ENCODE data around the gene TEK.
"Not testable (repeated sequence)": the region's sequence is repeated elsewhere in the genome, so short reads cannot be mapped to it uniquely, and the experiment has no call there.

TEK gene

DNA sequence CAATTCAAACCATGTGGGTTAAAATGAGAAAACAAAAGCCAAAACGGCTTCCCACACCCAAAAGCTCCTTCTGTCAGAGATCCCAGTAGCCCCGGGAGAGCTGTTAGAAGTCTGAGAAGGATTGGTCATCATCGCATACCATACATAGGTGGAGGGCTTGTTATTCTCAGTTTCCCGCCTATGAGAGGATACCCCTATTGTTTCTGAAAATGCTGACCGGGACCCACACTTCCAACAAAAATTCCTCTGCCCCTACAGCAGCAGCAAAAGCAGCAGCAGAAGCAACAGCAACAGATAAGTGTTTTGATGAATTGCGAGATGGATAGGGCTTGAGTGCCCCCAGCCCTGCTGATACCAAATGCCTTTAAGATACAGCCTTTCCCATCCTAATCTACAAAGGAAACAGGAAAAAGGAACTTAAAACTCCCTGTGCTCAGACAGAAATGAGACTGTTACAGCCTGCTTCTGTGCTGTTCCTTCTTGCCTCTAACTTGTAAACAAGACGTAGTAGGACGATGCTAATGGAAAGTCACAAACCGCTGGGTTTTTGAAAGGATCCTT is at the start of gene TEK:
TEK (plus strand) TSS at position 245 of the 561 bp plus-strand sequence. CDS start 366 bp downstream, outside the sequence.
- DNase-seq, result no peak

DNA sequence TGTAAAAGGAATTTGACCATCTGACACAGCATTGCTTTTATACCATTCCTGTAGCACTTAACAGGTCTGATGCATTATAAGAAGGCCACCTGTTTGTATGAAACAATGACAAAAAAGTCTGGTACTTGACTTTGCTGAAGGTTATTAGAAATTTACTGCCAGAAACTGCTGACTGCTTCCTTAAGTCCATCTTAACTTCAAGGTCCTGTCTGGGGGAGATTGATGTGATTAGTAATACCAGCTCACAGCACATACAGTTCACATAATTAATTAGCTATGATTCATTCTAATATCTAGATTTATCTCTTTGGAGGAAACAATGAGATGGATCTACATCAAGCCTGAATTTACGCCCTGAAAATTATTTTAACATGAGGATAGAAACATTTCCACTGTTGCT is 49.6 kb upstream of the TEK start:
- no peak for DNase-seq

DNA sequence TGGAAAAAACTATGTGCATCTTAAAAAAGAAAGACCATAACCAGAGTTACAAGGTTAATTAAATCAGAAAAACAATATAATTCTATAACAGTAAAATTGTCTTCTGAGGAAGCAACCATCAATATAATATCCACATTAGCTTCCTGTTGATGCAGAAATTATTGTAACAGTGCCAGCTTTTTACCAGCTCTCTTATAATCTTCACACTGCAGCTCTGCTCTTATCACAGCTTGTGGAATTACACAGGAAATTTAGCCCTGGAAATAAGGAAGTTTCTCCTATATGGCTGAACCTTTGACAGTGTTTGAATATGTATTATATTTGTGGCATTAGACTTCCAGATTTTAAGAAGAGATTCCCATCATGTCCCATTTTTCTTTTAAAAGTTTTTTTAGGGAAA is 49.1 kb upstream of the TEK start:
- DNase-seq, result no peak

- DNase-seq, result no peak
Measured at GRCh38 chr9:27065288-27065687, 43.7 kb upstream of the TEK start.

- no peak for DNase-seq
Measured at GRCh38 chr9:27073841-27074728, 34.9 kb upstream of the TEK start.

DNA sequence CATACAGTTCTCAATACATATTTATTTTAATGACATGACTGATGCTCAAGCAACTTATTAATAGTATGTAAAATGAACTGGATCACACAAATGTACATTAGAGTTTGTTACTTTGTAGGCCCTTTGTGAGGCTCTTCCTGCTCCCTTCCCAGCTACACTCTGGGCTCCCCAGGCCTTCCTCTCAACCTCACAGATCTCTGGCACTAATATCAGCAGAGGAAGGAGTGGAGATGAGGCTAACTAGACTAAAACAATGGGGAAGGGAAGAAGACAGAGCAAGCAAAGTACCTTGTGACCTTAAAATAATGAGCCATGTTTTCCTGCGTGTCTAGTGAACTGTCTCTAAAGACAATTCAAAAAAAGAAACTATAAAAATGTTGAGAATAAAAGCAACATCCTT is 30.3 kb upstream of the TEK start:
- DNase-seq, result no peak

- no peak for DNase-seq
Measured at GRCh38 chr9:27085456-27085855, 23.6 kb upstream of the TEK start.

- no peak for DNase-seq
Measured at GRCh38 chr9:27086818-27087680, 22.0 kb upstream of the TEK start.

DNA sequence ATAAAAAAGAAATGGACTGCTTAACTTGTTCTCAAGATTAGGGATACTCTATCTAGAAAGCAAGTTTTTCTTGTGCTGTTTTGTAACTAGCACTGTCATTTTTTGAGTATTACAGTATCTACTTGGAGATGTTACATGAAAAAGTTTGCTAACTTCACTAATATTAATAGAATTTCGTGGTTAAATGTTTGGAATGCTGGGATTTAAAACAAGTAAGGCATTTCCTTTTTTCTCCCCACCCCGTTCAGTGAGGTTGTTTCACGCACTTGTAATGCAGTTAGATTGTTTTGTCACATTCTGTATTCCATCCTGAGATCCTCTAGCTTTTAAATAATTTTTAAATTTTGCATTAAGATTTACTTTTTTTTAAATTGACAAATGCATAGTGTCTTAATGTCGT is 20.0 kb upstream of the TEK start:
- DNase-seq, result no peak

DNA sequence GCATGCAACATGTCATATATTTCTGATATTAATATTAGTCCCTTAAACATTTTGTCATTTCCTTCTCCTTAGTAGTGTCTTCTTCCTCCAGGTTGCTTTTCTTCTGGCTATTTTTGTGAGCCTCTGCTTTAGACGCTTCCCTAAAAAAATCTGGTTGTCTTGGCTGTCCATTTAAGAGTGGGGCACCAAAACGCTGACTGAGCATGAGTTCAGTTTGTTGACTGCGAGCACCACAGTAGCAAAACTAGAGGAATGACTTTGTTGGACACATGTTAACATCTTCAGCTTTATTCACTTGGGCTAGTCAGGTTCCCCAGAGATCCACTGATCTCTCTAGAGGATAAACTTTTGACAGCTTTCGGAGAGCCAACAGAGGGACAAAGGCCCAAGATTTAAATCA is 19.3 kb upstream of the TEK start:
- DNase-seq, result no peak

GRCh38 chr9:27090231-27090630 is 18.8 kb upstream of the TEK start:
- no peak for DNase-seq

DNA sequence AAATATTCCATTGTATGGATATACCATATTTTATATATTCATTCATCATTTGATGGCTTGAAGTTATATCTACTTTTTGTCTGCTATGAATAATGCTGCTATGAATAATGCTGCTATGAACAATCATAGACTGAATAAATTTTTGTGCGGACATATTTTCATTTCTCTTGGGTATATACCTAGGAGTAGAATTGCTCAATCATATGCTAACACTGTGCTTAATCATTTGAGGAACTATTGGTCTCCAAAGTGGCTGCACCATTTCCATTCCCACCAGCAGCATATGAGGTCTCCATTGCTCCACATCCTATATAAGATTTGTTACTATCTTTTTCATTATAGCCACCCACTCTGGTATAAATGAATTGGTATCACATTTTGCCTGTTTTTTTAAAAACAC is 18.3 kb upstream of the TEK start:
- DNase-seq, result no peak

DNA sequence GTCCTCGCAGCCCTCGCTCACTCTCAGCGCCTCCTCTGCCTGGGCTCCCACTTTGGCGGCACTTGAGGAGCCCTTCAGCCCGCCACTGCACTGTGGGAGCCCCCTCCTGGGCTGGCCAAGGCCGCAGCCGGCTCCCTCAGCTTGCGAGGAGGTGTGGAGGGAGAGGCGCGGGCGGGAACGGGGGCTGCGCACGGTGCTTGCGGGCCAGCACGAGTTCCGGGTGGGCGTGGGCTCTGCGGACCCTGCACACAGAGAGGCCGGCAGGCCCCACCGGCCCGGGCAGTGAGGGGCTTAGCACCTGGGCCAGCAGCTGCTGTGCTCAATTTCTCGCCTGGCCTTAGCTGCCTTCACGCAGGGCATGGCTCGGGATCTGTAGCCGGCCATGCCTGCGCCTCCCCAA is 16.5 kb upstream of the TEK start:
- DNase-seq, result not testable (repeated sequence)

- DNase-seq, result not testable (repeated sequence)
Measured at GRCh38 chr9:27093384-27094067, 15.5 kb upstream of the TEK start.

GRCh38 chr9:27094640-27095298 is 14.3 kb upstream of the TEK start:
- no peak for DNase-seq

DNA sequence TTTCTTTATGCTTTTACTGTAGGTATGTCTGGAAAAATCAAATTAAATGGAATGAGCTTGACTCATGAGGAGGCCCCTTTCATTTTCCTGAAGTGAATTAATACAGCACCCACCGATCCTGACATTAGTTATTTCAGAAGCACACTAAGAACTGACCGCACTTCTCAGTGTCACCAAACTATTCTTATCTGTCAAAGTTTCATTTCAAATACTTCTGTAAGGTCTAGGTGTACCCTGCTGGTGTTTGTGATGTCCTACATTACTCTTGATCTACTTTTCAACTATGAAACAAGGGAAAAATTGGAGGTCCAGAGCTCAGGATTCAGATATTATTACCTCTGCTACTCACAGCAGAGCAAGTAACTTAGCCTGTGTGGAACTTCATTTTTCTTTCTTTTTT is 1.8 kb upstream of the TEK start:
- DNase-seq, result no peak

GRCh38 chr9:27109621-27110020 is 596 bp downstream of the TEK start:
- DNase-seq, result no peak

DNA sequence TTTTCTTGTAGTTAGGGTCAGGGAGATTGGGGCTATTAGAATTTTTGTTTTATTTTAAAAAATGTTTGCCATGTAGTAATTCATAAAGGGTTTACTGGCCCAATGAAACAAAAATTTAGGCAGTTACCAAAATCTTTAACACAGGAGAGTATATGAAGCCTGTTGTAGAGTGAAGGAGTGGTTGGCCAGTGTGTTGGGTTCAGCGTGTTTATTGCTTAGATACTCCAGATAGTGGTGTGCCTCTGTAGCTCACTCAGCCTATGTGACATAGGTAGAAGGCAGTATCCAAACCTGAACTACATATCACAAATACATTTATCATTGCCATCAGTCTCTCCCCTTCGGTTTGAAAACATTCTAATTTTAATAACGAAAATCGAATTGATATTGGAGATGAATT is 1.2 kb downstream of the TEK start:
- no peak for DNase-seq

DNA sequence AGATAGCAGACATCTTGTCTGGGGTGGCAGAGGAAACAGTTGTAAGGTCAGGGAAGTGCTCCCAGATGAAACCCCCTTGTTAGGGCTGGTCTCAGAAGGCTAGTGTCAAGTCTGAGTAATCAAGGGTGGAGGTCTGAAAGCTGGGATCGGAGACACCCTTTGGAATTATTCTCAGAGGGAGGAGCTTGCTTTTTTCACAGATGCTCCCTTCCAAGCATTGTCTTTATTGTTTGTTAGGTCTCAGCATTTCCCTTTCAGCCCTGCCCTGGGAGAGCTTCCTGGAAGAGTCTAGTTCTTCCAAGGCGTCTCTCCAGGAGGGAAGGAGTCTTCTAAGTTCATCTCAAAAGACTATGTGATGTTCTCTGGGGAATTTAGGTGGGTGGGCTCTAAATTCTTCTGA is 3.2 kb downstream of the TEK start:
- DNase-seq, result no peak

DNA sequence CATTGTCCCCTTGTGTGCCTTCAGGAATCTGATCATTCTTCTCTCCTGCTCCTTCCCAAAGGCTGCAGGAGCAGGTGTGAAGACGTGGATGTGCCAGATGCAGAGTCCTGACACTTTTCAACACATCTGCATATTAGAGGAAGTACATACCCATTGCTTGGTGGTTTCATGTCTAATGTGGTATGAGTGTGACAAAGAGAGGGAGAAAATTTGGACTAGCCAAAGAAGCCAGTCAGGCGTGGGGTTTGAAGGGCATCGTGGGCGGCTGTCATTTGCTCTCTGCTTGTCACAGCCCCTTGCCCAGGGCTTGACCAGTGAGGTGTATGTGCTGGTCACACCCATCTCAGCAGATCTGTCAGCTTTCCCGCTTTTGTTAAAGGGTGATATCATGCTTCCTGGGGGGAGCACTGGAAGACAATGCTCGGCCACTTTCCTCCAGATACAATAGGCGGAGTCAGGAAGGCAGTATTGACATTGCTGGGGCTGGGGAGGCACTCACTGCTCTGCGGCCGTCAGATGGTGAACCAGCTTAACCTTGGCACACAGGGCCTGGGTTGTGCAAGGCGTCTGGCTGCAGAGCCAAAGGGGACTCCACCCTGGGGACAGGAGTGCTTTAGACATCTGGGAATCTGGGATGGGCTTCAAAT is 8.6 kb downstream of the TEK start:
- no peak for DNase-seq

DNA sequence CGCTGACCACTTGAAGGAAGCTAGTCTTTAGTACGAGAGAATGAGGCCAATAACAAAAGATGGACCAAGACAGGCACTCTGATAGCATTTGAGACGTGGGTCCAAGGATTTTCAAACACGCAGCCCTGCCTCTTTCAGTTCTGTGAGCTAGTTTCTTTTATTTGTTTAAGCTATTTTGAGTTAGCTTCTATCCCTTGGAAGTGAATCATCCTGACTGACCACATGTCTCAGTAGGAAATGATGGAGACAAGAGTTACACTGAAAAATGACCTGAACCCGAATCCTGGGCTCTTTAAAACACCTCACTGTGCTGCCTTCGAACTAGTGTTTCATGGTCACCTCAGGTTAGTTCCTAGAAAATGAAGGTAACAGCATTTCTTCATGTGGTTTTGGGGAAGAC is 9.9 kb downstream of the TEK start:
- no peak for DNase-seq

DNA sequence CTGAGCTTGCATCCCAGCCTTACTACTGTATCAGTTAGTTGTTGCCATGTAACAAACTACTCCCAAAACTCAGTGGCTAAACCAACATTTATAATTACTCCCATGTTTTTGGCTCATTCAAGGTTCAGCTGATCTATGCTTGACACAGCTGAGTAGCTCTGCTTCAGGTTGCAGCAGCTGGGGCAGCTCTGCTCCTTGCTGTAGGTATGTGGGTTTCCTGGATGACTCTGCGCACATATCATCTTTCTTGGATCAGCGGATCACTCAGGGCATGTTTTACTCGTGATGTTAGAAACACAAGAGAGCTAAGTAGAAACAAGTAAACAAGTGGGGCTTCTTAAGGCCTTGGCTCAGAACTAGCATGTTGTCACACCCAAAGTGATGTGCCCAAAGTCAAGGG is 15.1 kb downstream of the TEK start:
- DNase-seq, result no peak
